ENCODE results near the gene TBX20.
"Not testable (repeated sequence)": the region's sequence is repeated elsewhere in the genome, so short reads cannot be mapped to it uniquely, and the experiment has no call there.

GRCh38 chr7:35161059-35161740 is 92.7 kb downstream of the TBX20 start:
- not testable (repeated sequence) for TF ChIP-seq CTCF, EP300, POLR2AphosphoS5 (IDR thresholded peaks at IDR 0.05)
